ENCODE results near the gene ERICH2. TPM values are rescaled to one million over a fixed set of nuclear protein-coding genes. Genes with fewer than 3 reads are reported as not detected.

The ERICH2 gene
- total RNA-seq, 2 donors from 2014 or later = 0.73 TPM; not detected in 1

GRCh38 chr2:170823088-170823897, 53.1 kb downstream of the ERICH2 start:
- WGBS = 10% methylated on average over 45 of the region's 61 CpGs
- no peak for DNase-seq (ENCODE audit: low spot score)
- H3K4me3 ChIP-seq = no peak overlapping the region
- TF ChIP-seq CTCF (IDR thresholded peaks at IDR 0.05) (no peak), POLR2AphosphoS5 (IDR thresholded peaks at IDR 0.05) (no peak), POLR2A (IDR thresholded peaks at IDR 0.05) (no peak)
- H3K4me1 ChIP-seq (replicated peaks) = peaks cover 5% of the 10 kb centered on the region
- H3K27me3 ChIP-seq (replicated peaks; ENCODE audit: insufficient read depth) = peaks cover 37% of the 10 kb centered on the region
- H3K27ac ChIP-seq = no peak overlapping the region
- intact Hi-C loops (cut with DNase I) = no loop called here
- no peaks in the 10 kb centered on the region for H3K36me3 ChIP-seq
- H3K9me3 ChIP-seq = no peaks in the 10 kb centered on the region

GRCh38 chr2:170823898-170824215, 53.7 kb downstream of the ERICH2 start:
- TF ChIP-seq CTCF (IDR thresholded peaks at IDR 0.05) = no peak
- TF ChIP-seq POLR2AphosphoS5 (IDR thresholded peaks at IDR 0.05) = no peak
- no peak for TF ChIP-seq POLR2A (IDR thresholded peaks at IDR 0.05)
- WGBS = 32% methylated on average over 10 of the region's 11 CpGs

GRCh38 chr2:170824526-170825015, 54.4 kb downstream of the ERICH2 start:
- DNase-seq (ENCODE audit: low spot score) = no peak
- WGBS = 69% methylated on average over 2 of the region's 2 CpGs
- no peak overlapping the region for H3K4me3 ChIP-seq
- intact Hi-C loops (cut with DNase I) = no loop called here
- no peak overlapping the region for H3K27ac ChIP-seq
- peaks cover 26% of the 10 kb centered on the region for H3K27me3 ChIP-seq (replicated peaks; ENCODE audit: insufficient read depth)
- no peaks in the 10 kb centered on the region for H3K9me3 ChIP-seq
- TF ChIP-seq POLR2A (IDR thresholded peaks at IDR 0.05) (no peak), POLR2AphosphoS5 (IDR thresholded peaks at IDR 0.05) (no peak), CTCF (IDR thresholded peaks at IDR 0.05) (no peak)
- no peaks in the 10 kb centered on the region for H3K36me3 ChIP-seq
- no peaks in the 10 kb centered on the region for H3K4me1 ChIP-seq (replicated peaks)

More at GRCh38 chr2:170823898-170824215, 53.7 kb downstream of the ERICH2 start:
- Histone ChIP-seq H3K36me3 (no peaks in the 10 kb centered on the region), H3K27ac (no peak overlapping the region), H3K27me3 (replicated peaks; ENCODE audit: insufficient read depth) (peaks cover 31% of the 10 kb centered on the region), H3K9me3 (no peaks in the 10 kb centered on the region), H3K4me3 (no peak overlapping the region), H3K4me1 (replicated peaks) (no peaks in the 10 kb centered on the region)
- no peak for DNase-seq (ENCODE audit: low spot score)
- intact Hi-C loops (cut with DNase I) = no loop called here

- 83% methylated on average over 6 of the region's 6 CpGs for WGBS
- no peak overlapping the region for H3K4me3 ChIP-seq
Observed at GRCh38 chr2:170827841-170828532, 57.8 kb downstream of the ERICH2 start.

More at GRCh38 chr2:170827841-170828532, 57.8 kb downstream of the ERICH2 start:
- intact Hi-C loops (cut with DNase I) = no loop called here
- H3K4me1 ChIP-seq (replicated peaks) = no peaks in the 10 kb centered on the region
- H3K27me3 ChIP-seq (replicated peaks; ENCODE audit: insufficient read depth) = no peaks in the 10 kb centered on the region
- H3K36me3 ChIP-seq = no peaks in the 10 kb centered on the region
- no peak overlapping the region for H3K27ac ChIP-seq
- H3K9me3 ChIP-seq = no peaks in the 10 kb centered on the region
- no peak for DNase-seq (ENCODE audit: low spot score)
- TF ChIP-seq CTCF (IDR thresholded peaks at IDR 0.05) (no peak), POLR2AphosphoS5 (IDR thresholded peaks at IDR 0.05) (no peak), POLR2A (IDR thresholded peaks at IDR 0.05) (no peak)
